Activated CD4-positive, alpha-beta T cell treated with anti-CD3 and anti-CD28 coated beads, Interleukin-2, amount 50 U/mL, for 24 hours (primary cell): ENCODE results near the gene C2orf69.

Experiments
- DNase-seq, 2 donors: peaks; one replicate each; pipeline ENCODE4 v3.0.0-alpha.2; 2020; ENCODE audit warnings: low read depth in 1 of 2, low spot score in 1 of 2

C2orf69 gene, protein sequence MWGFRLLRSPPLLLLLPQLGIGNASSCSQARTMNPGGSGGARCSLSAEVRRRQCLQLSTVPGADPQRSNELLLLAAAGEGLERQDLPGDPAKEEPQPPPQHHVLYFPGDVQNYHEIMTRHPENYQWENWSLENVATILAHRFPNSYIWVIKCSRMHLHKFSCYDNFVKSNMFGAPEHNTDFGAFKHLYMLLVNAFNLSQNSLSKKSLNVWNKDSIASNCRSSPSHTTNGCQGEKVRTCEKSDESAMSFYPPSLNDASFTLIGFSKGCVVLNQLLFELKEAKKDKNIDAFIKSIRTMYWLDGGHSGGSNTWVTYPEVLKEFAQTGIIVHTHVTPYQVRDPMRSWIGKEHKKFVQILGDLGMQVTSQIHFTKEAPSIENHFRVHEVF

DNA sequence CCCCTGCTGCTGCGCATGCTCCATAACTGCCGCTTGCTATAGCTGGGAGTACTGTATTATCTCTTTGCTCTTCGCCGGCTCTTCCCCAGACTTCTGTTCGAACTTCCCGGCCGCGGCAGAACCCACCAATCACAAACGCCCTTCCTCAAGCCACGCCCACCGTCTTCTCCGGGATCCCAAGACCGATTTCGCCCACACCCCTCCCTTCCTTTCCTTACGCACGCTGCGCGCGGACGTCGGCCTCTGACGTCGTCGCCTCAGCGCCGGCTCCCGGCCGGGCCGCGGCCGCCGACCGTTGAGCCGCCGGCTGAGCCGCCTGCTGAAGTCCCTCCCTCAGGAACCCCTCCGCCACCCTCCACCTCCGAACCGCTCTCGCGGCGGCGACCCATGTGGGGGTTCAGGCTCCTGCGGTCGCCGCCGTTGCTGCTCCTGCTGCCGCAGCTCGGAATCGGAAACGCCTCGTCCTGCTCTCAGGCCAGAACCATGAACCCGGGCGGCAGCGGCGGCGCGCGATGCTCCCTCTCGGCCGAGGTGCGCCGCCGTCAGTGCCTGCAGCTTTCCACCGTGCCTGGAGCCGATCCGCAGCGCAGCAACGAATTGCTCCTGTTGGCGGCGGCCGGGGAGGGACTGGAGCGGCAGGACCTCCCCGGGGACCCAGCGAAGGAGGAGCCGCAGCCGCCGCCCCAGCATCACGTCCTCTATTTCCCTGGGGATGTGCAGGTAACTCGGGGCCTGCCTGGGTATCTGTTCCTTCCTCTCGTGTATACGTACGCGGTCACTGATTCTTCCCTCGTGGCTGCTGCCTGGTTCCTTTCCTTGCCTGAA, at the start of gene C2orf69:
TSS of gene C2orf69 (plus strand) at position 242 of the 825 bp plus-strand sequence. CDS start at position 388, 146 bp downstream.
- peak; percentile 84 to 93 for DNase-seq

DNA sequence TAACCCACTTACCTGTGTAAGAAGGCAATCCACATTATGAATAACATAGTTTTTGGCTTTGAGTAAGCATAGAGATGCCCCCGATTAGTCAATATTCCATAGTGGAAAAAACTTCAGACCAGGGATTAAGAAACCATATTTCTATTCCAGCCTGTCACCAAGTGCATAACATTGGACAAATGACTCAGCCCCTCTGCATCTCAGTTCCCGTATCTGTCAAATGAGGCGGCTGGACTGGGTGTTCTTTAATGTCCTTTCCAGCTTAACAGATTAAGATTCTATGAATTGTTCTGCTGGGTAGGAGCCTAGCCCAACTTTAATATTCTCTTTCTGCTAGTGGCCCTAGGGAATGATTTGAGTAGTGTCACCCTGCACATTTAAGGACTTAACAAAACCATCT, 48.3 kb upstream of the C2orf69 start:
- no peak for DNase-seq

DNA sequence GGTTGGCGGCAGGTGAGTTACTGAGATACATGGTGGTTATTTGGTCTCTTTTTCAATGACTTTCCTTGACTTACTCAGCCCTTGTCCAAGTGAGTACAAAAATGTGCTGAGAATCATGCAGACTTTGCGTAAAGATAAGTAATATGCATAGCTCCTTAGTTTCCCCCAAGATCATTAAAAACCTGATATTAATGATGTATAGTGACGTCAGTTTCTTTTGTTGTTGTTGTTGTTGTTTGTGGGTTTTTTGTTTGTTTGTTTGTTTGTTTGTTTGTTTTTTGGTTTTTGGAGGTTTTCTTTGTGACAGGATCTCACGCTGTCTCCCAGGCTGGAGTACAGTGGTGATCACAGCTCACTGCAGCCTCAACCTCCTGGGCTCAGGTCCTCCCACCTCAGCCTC, 45.2 kb upstream of the C2orf69 start:
- DNase-seq, result no peak

DNA sequence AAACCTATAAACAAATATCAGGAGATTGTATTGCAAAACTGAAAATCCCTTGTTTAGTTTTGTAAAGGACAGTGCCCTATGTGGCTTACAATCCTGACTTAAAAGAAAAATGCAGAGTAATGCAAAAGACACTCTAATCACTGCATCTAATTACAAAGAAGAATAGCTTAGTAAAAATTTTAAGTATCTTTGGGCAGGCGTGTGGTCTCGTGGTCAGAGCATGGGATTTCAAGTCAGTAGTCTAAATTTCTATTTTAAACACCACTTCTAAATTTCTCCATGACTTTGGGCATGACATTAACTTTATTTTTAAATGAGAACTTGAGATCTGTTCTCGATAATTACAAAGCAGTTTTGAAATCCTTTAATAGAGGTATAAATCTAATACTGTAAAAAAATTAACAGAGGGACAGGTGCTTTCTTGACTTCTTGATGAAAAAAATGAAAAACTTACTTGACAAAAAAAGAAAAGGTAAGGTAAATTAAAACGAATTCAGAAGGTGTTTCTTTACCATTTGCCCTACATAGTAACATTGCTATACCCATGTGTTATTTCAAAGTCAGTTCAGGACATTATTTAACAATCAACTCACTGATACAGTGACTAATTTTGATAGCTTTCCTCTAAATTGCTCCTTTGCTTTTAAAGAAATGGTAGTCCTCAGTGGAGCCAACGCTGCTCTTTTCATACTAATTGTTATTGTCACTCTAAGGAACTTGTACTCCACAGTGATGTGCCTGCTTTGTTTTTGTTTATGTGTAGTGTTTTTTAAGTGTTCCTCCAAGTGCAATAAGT, 42.5 kb upstream of the C2orf69 start:
- no peak for DNase-seq

DNA sequence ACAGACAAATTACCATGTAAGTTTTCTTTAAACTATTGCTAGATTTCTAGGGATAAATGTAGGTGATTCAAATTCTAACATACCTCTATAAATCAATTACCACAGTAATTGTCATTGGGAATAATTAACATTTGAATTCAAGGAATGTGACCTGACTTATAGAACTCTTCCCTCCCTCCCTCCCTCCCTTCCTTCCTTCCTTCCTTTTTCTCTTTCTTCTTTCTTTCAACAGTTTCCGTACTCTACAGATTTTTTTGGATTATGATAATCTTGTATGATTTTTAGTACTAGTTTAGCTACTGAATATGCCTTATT, 41.9 kb upstream of the C2orf69 start:
- DNase-seq, result no peak

DNA sequence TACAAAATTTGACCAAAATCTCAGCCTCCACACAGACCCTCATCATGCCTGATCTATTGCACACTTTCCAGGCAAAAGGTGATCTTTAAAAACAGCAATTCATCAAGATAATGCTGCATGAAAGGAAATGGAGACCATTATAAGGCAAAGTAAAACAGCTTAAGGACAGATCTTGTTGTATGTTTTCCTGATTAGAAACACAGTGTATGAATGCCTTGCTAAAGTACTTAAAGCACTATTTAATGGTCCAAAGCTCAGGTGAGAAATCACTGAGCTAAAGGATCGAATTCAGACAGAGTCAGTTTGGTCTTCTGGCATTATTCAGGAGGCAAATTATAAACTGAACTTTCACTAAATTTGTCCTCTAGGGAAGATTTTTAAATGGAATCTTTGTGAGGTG, 41.4 kb upstream of the C2orf69 start:
- DNase-seq, result no peak

DNA sequence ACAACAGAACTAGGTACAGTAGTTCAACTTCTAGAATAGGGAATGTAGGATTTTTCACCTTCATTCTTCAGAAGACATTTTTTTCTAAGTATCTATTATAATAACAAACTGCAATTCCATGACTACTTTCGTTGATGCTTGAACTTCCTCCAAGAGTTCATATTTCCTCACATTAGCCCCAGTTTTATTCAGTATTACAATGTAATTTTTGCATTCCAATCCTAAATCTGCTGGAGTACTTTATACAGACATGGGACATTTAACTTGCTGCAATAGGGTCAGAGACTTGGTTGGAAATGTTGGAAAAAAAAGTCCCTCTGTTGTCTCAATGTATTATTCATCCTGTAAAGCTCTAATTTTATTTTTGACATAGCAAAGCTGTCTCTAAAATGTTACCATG, 40.5 kb upstream of the C2orf69 start:
- no peak for DNase-seq

DNA sequence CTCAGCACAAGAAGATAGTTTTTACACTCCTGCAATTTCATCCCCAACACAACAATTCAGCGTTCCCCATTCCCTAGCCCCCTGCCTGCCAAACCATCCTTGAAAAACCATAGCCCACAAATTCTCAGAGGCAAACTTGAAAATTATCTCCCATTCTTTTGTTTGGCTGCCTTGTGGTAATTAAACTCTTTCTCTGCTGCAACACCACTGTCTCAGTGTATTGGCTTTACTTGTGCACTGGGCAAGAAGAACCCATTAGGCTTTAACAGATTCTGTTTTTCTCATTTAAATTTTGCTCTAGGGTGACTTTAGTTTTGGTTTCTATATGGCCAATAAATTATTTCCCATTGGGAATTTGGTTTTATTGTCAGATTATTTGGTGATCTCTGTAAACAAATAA, 36.9 kb upstream of the C2orf69 start:
- no peak for DNase-seq

DNA sequence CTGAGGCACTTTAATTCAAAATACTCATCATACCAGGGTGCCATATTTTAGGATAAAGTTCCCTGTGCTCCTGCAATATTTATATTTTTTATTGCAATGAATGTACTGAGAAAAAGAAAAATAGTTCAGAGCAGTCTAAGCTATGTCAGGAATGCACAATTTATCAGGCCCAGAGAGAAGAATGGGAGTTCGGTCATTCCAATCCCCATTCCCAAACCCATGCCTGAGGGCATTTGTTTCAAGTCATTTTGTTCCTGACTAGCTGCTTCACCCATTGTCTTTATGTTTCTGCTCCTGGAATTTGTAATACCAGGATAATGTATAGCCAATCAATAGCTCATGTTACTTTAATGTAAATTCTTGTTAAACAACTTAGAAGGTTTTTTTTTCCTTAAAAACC, 35.7 kb upstream of the C2orf69 start:
- no peak for DNase-seq

DNA sequence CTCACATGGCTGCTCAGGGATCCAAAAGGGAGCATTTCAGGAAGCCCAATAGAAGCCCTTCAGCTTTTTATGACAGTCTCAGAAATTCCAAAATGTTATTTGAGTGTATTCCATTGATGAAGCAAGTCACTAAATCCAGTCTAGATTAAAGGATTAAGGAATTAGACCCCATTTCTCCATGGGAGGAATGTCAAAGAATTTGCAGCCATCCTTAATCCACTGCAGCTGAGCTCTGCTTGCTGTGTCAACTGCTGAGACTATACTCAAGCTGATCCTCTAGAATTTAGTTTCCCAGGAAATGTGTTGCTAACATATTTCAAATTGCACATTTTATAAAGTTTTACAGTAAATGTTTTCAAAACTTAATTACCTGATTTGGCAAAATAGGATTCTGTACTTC, 28.4 kb upstream of the C2orf69 start:
- no peak for DNase-seq

DNA sequence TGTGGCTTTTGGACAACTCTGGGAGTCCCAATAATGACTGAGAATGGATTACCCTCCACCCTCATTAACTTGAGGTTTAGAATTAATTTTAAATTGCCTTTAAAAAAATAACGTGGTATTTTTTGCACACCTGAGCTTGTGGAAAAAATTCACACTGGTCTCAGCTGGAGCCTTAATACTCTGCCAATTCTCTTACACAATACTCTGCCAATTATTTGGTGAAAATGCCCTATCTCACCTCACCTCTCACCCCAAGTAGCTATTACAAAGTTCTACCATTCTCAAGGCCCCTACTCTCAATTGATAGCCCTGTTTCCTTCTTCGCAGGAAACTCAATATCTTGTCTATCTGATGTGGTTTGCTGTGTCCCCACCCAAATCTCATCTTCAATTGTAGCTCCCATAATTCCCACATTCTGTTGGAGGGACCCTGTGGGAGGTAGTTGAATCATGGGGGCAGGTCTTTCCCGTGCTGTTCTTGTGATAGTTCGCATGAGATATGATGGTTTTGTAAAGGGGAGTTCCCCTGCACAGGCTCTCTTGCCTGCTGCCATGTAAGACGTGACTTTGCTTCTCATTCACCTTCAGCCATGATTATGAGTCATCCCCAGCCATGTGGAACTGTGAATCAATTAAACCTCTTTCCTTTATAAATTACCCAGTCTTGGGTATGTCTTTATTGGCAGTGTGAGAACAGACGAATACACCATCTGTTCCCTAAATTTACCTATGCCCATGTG, 27.4 kb upstream of the C2orf69 start:
- no peak for DNase-seq

DNA sequence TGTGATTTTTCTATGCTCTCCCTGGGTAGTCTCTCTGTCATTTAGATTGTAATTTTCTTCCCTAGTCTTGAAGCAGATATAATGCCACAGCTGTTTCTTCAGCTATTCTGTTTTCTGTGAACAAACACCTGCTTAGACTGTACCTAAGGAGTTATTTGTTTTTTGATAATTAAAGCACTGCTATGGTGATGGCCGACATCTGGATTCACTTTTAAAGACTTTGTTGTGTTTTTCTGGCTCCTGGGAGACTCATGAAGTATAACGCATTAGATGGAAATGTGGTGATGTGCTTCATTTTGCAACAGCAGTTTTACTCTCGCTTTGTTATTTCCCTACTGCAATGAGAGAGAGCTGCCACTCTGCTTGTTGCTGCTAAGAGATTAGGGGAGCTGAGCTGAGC, 15.7 kb upstream of the C2orf69 start:
- DNase-seq, result no peak

DNA sequence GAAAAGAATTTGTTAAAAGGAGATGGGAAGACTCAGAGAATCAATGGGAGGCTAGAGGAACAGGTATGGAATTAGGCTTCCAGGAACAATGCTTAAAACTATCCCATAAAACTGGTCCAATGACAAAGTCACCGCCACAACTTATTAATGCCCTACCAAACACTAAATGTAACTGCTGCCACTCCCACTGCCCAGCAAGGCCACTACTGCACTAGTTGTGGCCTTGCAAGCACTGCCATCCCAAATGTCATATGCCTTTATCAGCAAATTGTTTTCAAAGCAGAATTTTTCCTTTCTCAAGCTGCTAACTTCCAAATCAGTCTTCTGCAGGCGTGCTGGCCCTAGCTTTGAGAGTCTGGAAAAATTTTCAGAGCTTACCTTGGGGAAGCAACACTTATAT, 14.5 kb upstream of the C2orf69 start:
- no peak for DNase-seq

DNA sequence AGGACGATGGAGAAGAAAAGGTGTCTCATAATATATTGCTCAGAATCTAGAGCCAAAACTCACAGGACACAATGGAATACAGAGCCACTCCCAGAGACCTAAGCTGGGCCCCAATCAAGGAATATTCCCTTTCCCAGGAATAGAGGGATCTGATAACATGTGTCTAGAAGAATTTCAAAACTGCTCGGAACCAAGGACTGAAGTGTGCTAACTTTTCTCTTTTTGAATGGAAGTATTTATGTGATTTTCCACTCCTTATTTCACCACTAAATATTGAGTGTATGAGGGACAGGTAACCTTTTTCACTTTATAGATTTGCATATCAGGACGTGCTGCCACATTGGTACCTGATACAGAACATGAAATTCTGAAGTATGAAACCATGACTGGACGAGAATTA, 9.2 kb upstream of the C2orf69 start:
- no peak for DNase-seq

DNA sequence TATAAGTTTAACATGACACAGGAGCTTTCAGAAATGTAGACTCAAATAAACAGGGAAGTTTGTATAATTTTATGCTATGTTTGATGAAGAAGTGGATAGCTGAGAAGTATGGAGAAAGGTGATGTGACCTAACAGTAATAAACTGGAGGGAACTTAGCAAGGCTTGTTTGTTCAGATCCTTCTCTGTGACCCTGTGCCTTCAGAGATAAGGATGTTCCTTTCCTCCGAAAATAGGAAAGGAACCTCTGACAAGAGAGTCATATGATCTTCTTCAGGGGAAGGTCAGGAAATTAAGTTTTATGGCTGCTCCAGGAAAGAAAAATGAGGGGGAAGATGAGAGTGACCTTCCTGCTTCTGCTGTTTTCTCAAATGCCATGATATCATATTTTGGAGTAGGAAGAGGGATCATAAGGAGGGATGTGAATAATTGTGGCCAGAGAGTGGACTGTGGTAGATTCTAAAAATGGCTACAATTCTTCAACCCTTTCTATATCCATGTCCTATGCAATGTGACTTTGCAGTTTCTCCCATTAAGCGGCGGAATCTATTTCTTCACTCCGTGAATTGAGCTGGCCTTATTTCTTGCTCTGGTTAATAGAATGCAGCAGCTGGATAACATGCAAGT, 8.5 kb upstream of the C2orf69 start:
- DNase-seq, result no peak

DNA sequence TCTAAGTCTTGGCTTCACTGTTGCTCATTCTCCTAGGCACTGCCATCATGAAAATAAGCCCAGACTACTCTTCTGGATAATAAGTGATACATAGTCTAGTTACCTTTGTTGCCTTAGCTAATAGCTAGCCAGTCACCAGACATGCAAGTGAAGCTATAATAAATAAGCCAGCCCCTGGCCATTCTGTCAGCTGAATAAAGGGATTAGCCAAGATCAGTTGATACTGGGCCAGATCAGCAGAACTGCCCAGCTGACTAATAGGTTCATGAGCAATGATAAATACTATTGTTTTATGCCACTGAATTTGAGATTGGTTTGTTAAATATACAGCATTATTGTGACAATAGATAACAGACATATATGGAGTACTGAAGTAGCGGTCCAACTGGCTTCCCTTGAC, 8.0 kb upstream of the C2orf69 start:
- DNase-seq, result no peak

DNA sequence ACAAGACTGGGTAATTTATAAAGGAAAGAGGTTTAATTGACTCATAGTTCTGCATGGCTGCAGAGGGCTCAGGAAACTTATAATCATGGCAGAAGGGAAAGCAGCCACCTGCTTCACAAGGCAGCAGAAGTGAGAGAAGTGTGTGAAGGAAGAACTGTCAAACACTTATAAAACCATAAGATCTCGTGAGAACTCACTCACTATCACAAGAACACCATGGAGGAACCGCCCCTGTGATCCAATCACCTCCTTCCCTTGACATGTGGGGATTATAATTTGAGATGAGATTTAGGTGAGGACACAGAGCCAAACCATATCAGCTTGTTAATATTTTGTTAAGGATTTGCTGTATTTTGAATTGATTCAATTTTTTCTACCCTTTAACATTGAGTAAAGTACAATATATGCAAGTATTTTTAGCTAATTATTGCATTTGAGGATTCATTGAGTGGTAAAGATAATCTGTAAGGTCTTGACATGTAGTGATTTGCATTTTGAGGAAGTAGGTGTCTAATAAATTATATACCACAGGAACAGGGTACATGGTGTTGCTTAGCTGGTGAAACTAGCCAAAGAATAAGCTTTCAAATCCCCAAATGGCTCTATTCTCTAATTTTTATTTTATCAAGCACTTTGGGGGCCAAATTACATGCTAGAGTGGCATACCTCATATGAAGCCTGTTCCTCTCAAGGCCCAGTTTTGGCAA, 3.9 kb upstream of the C2orf69 start:
- DNase-seq, result no peak

DNA sequence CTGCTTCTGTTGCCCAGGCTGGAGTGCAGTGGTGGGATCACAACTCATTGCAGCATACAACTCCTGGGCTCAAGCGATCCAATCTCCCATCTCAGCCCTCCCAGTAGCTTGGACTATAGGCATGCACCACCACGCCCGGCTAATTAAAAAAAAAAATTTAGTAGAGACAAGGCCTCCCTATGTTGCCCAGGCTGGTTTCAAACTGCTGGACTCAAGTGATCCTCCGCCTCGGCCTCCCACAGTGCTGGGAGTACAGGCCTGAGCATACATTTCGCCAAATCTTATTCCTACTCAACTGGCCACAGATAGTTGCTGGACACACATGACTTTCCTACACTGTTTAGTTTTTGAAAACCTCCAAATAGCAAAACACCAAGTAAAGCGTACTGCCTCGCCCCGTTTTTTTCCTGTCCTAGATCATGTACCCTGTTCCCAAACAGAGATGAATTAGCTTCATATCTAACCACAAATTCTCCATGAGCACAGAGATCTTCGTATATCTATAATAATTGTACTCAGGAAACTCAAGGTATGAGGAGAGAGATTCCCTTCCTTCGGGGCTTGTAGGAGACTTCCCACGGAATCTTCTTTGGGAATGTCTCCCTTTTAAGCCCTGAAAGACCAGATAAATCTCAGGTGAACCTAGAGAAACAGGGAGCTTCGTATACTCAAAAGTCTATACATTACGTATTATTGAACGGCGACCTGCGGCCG, 598 bp upstream of the C2orf69 start:
- DNase-seq, result no peak

DNA sequence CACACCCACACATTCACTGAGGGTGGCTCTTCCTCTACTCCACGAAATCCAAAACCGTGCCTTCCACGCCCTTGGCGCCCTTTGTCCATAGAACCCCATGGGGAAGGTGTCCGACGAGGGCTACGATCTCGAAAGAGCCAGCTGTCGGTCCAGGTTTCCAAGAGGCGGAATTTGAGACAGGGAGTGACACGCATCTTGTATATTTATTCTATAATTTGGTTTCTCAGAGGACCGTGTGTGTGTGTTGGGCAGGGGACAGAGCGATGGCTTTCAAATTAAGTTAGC, 726 bp downstream of the C2orf69 start:
- DNase-seq, result no peak
